HG03460 (cell line): ENCODE measurements around the gene GNG7.
"Not testable (repeated sequence)": the region's sequence is repeated elsewhere in the genome, so short reads cannot be mapped to it uniquely, and the experiment has no call there.

Experiments
- ATAC-seq: cut with Tn5 transposase; IDR thresholded peaks from one replicate; pipeline ENCODE4 v1.9.1; 2021; ENCODE audit not compliant: unreplicated experiment

The GNG7 gene

DNA sequence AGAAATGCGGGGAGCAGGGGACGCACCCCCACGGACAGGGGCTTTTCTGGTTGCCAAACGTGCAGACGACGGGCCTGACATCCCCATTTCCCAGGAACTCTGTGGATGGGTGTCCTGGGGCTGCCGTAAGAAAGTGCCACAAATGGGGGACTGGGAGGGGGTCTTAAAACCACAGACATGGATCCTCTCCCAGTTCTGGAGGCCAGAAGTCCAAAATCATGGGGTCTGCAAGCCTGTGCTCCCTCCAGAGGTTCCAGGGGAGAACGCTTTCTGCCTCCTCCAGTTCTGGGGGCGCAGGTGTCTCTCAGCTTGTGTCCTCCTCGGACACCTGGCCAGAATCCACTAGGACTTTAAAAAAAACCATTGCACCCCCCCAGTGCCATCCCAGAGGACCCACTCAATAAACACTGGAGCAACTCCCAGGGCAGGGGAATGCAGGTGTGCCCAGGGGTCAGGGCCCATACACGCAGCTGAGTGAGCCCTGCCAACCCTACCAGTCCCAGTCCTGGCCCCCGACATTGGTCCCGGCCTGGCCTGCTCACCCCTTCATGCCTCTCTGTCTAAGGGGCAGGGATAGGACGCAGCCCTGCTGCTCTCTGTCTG, 122.7 kb downstream of the GNG7 start:
- no peak for ATAC-seq

DNA sequence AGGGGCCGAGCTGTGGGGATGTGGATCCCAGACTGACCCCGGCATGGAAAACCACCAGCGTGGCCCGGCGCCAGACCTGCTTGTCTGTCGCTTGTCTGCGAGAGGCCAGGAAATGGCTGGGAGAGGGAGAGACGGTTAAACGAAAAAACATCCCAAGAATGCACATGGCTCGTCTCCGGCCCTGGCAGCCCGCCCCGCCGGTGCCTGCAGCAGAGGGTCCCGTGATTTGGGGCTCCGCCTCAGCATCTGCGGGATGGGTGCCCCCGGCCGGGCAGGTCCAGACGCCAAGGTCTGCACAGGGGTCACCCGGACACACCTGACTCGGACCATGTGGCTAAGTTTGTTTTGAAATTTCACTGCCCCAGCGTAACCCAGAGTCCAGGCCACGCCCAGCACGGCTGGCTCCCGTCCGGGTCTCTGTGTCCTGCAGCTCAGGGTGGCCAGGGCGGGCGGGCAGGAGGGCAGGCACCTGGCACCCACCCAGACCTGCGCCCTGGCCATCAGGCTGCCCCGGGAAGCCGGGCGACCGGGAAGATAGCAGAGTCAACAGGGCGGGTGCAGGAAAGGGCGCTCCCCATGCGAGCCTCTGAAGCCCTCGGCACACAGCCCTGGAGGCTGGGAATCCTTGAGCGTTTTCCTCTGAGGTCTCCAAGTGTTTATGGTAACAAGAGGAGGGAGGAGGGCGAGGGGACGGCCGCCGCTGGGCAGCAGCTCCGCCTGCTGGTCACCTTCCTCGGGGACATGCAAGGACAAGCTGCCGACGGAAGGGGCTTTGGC, 123.4 kb downstream of the GNG7 start:
- no peak for ATAC-seq

DNA sequence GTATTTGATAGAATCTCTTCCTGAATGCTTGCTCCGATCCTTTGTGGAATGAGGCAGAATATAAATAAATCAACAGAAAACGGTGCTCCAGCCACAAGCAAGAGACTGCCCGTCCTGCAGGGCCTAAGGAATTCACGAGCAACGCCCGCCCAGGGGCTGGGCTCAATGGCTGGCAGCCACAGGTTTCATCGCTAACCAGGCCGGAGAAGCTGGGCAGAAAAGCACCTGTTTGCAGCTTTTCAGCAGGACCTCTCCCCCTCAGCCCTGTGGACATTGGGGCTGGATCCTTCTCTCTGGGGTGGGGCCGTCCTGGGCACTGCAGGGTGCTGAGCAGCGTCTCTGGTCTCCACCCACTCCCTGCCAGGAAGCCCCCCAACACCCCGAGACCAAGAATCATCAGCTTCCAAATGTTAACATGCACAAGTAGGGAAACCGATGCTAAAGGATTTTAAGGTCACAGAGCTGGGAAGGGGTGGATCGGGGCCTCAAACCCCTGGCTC, 124.1 kb downstream of the GNG7 start:
- ATAC-seq: no peak

DNA sequence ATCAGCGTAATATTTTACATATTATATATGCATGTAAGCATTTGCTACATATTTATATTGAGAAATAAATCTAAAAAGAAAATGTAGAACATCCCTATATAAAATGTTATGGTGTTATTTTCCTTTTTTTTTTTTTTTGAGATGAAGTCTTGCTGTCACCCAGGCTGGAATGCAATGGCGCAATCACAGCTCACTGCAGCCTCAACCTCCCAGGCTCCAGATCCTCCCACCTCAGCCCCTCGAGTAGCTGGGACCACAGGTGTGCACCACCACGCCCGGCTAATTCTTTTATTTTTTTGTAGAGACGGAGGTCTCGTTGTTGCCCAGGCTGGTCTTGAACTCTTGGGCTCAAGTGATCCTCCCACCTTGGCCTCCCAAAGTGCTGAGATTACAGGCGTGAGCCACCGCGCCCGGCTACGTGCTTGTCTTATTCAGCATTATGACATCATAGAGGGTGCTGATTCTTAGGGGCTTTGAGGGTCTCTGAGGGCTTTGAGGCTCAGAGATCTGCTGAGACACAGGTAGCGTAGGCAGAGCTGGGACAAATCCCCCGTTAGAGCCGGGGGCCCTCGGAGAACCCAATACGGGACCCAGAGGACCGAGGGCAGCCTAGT, 124.7 kb downstream of the GNG7 start:
- no peak for ATAC-seq

DNA sequence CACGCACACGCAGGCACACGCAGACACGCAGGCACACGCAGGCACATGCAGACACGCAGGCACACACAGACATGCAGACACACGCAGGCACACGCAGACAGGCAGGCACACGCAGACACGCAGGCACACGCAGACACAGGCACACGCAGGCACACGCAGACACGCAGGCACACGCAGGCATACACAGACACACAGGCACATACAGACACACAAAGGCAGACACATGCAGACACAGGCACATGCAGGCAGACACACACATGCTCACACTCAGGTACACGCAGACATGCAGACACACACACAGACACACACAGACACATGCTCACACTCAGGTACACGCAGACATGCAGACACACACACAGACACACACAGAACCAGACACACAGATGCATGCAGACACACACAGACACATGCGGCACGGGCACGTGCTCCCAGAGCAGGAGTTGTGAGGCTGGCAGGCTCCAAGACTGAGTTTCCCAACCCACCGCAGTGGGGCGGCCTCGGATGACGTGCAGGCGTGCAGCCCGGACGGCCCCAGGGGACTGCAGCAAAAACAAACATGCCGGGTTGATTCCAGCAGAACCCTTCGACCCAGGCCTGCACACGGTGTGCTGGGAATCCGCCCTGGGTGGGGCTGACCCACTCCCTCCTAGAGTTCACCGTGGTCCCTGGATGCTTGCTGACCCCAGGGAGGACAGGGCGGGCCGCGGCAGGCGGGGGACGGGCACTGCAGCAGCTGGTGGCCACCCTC, 126.6 kb downstream of the GNG7 start:
- no peak for ATAC-seq

DNA sequence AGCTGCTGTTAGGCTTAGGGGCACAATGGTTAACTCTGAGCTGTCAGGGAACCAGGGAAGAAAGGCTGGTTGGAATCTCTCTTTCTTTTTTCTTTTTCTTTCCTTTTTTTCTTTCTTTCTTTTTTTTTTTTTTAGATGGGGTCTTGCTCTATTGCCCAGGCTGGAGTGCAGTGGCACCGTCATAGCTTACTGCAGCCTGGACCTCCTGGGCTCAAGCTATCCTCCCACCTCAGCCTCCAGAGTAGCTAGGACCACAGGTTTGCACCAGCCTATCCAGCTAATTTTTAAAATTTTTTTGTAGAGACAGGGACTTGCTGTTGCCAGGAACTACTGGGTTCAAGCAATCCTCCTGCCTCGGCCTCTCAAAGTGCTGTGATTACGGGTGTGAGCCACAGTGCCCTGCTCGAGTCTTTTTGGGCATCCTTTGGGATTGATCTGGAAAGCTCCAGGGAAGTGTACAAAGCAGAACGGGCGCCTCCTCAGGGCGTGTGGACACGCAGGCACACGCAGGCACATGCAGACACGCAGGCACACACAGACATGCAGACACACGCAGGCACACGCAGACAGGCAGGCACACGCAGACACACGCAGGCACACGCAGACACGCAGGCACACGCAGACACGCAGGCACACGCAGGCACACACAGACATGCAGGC, 127.4 kb downstream of the GNG7 start:
- no peak for ATAC-seq

DNA sequence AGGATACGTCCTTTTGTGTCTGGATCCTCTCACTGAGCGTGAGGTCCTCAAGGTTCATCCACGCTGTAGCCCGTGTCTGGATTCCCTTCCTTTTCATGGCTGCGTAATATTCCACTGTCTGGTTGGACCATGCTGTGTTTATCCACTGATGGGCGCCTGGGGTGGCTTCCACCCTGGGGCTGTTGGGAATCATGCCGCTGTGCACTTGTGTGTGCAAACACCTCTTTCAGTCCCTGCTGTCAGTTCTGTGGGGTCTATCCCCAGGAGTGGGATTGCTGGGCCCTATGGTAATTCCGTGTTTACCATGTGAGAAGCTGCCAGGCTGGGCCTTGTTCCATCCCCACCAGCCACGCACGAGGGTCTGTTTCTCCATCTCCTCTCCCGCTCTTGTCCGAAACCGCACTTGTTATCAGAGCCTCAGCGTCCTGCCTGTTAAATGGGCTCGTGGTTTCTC, 128.0 kb downstream of the GNG7 start:
- no peak for ATAC-seq

DNA sequence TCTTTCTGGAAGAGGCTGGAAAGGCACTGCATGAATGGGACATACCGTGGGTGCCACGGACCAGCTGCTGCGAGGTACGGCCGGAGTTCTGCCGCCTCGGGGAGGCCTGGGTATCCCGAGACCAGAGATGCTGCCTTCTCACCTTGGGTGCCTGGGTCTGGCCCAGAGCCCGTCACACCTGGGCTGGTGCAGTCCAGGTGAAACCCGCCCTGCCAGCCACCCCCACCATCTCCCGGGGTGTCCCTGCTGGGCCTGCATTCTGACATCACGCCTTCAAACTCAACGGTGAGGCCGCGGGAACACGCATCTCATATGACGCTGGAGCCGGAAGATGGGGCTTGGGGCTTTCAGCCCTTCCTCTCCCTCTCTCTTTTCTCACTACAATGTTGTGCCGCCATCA, 128.6 kb downstream of the GNG7 start:
- no peak for ATAC-seq

DNA sequence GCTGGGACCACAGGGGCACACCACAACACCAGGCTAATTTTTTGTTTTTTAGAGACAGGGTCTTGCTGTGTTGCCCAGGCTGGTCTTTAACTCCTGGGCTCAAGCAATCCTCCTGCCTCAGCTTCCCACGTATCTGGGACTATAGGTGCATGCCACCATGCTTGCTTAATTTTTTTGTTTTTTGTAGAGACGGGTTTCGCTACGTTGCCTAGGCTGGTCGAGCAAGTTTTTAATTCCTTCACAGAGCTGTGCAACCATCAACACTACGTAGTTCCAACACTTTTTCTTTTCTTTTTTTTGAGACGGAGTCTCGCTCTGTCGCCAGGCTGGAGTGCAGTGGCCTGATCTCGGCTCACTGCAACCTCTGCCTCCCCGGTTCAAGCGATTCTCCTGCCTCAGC, 130.3 kb downstream of the GNG7 start:
- not testable (repeated sequence) for ATAC-seq

DNA sequence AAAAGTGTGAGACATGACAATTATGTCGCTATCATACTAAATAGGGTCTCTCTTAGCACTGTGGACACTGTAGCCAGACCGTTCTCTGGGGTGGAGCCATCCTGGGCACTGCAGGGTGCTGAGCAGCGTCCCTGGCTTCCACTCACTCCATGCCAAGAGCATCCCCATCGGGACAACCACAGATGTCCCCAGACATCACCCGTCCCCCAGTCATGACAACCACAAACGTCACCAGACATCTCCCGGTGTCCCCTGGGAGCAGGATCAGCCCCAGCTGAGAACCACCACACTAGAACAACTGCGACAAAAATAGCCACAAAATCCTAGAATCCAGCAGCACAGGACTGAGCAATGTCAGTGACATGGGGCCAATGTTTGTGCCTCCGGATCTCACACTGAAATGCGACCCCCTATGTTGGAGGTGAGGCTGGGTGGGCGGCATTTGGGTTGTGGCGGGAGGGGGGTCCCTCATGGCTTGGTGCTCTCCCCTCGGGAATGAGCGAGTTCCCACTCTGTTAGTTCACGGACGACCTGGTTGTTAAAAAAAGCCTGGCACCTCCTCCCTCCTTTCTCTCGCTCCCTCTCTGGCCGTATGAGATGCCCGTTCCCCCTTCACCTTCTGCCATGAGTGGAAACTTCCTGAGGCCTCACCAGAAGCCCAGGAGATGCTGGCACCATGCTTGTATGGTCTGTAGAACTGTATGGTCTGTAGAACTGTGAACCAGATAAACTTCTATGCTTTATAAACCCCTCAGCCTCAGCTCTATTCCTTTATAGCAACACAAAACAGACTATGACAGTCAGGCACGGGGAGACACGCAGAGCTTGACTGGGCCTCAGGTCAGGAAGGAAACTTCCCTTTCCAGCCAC, 132.7 kb downstream of the GNG7 start:
- no peak for ATAC-seq

DNA sequence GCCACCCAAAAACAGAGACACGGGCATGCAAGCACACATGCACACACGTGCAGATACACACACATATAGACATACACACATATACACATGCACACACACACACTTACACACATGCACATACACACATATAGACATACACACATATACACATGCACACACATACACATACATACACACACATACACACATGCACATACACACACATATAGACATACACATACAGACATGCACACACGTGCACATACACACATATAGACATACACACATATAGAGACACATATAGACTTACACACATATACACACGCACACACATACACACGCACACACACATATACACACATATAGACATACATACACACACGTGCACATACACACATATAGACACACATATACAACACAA, 134.5 kb downstream of the GNG7 start:
- ATAC-seq: no peak

DNA sequence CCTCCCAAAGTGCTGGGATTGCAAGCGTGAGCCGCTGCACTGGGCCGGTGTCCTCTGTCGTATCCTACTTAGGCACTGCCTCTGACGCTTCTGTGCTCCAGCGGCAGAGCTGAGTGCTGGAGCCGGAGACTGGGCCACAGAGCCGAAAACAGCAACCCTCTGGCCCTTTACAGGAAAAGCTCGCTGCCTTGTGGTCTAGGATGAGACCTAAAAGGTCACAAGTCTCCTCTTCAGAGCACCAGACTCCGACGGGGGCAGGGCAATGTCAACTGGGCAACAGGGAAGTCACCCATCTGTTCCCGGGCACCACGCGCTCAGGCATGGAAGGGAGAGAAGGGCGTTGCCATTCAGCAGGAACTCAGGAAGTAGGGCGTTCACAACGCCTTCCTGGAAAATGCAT, 134.9 kb downstream of the GNG7 start:
- ATAC-seq: no peak

DNA sequence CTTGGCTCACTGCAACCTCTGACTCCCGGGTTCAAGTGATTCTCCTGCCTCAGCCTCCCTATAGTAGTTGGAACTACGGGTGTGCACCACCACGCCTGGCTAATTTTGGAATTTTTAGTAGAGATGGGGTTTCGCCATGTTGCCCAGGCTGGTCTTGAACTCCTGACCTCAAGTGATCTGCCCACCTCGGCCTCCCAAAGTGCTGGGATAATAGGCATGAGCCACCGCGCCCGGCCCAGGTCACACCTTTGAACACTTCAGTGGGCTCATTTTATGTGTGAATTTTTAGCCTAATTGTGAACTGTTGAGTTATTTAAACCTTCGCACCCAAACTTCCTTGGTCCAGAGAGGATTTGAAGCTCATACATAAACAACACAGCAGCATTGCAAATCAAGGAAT, 138.9 kb downstream of the GNG7 start:
- ATAC-seq: not testable (repeated sequence)

DNA sequence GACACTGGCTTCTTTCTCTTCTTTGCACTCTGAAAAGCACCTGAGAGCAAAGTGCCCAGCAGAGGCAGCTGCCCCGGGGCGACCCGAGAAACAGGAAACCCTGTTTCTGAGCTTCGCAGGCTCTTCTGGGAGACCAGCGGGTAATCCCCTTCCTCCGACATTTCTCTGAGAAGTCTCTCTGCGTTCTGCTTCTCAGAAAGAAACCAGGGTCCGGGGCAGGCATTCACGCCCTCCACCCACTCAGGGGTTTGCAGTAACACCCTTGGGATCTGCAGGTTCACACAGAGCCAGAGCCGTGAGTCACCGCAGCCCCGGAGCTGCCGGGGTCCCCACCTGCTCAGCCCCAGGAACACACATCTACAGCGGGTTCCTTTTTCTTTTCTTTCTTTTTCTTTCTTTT, 140.6 kb downstream of the GNG7 start:
- ATAC-seq: peak; percentile 74

DNA sequence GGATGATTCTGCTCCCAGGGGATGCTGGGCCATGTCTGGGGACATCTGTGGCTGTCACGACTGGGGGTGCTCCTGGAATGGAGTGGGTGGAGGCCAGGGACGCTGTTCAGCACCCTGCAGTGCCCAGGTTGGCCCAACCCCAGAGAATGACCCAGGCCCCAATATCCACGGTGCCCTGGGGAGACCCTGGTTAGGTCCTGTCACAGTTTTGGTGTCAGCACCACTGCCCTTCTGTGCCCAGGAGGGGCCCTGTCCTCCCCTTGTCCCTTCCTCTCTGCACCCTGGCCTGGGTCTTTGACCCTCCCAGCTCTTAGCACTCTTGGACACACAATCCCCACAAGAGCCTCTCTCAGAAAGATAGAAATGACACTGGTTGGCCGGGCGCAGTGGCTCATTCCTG, 141.3 kb downstream of the GNG7 start:
- ATAC-seq: no peak

DNA sequence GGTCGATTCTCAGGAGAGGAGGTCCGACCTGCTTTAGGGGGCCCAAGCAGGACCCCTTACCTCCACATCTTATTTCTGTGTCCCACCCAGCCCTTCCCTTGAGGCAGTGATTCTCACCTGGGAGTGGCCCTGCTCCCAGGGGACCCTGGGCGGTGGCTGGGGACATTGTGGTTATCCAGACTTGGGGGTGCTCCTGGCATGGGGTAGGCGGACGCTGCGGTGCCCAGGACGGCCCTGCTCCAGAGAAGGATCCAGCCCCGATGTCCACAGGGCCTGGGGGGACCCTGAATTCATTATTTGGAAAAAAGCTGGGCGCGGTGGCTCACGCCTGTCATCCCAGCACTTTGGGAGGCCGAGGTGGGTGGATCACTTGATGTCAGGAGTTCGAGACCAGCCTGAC, 142.1 kb downstream of the GNG7 start:
- ATAC-seq: no peak

DNA sequence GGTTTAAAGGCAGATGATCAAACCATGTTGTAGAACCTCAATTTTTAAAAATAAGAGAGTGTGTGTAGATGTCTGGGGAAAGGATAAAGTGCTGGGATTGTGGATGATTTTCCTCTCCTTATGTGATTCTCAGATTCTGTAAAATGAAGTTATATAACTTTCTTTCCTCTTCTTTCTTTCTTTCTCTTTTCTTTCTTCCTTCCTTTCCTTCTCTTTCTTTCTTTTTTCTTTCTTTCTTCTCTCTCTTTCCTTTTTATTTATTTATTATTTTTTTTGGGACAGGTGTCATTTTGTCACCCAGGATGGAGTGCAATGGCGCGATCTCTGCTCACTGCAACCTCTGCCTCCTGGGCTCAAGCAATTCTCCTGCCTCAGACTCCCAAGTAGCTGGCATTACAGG, 144.0 kb downstream of the GNG7 start:
- ATAC-seq: no peak

DNA sequence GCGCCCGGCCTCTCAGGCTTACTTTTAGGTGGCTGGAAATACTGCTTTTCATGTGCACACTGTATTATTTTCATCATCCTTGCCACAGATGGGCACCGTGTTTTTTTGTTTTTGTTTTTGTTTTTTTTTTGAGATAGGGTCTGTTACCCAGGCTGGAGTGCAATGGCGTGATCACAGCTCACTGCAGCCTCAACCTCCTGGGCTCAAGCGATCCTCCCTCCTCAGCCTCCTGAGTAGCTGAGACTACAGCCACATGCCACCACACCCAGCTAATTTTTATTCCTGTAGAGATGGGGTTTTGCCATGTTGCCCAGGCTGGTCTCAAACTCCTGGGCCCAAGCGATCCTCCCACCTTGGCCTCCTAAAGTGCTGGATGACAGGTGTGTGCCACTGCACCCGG, 144.4 kb downstream of the GNG7 start:
- not testable (repeated sequence) for ATAC-seq

DNA sequence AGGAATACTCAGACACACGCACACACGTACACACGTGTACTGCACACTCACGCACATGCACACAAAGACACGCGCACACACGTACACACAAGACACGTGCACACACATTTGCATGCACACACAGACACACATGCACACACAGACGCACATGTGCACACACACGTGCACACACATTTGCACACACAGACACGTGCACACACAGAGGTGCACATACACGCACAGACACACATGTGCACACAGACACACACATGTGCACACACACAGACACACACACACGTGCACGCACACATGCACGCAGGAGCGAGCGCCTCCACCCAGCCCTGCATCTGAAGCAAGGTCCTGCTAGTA, 145.4 kb downstream of the GNG7 start:
- no peak for ATAC-seq
